HG03432 (cell line): ENCODE data around the gene MTMR4.
"Not testable (repeated sequence)": the region's sequence is repeated elsewhere in the genome, so short reads cannot be mapped to it uniquely, and the experiment has no call there.

Experiments used
- ATAC-seq: cut with Tn5 transposase; IDR thresholded peaks from one replicate; pipeline ENCODE4 v1.9.1; 2021; ENCODE audit warnings: mild to moderate bottlenecking, moderate library complexity; ENCODE audit not compliant: unreplicated experiment

Gene MTMR4

DNA sequence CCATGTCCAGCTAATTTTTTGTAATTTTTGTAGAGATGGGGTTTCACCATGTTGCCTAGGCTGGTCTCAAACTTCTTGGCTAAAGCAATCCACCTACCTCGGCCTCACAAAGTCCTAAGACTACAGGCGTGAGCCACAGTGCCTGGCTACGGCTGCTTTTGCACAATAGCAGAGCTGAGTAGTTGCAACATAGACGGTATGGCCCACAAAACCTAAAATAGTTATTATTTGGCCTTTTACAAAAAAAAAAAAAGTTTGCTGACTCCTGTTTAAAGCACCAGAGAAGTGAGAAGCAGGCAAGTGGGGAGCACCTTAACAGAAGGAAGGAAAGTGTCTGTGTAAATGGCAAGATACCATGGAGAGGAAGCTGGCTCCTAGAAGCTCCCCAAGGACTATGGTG lies 20.9 kb downstream of the MTMR4 start:
- ATAC-seq, result no peak

DNA sequence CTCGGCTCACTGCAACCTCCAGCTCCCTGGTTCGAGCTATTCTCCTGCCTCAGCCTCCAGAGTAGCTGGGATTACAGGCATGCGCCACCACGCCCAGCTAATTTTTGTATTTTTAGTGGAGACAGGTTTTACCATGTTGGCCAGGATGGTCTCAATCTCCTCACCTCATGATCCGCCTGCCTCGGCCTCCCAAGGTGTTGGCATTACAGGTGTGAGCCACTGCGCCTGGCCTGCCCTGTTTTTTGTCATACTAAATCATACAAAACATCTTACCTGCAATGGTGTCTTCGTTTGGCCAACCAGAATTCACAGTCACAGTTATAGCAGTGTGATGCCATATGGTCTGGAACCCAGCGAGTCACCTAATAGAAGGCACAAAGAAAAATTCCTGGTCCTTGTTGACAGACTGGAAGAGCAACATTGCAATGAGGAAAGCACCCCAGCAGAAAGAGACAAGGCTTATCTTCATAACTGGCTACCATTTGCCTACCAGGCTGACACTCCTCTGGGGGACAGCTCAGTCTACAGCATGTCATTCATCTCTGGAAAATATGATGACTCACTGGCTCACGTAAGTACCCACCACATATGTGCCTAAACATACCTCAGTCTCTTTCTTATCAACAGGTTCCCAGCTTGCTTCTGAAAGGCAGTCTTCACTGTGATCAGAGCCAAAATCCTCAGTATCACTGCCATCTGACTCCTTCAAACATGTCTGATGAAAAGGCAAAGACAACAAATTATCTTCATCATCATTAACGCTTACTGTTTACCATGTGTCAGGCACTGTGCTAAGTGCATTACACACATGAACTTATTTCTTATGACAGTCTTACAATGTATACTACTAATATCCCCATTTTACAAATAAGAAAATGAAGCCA lies 22.0 kb downstream of the MTMR4 start:
- no peak for ATAC-seq

GRCh38 chr17:58491510-58492045 lies 22.9 kb downstream of the MTMR4 start:
- no peak for ATAC-seq

- no peak for ATAC-seq
Measured at GRCh38 chr17:58488428-58488890, 26.0 kb downstream of the MTMR4 start.

GRCh38 chr17:58487589-58488427 lies 26.6 kb downstream of the MTMR4 start, which contains the start of gene HSF5:
HSF5 (minus strand) TSS chr17:58488408; CDS start chr17:58488274, 134 bp downstream.
- peak; percentile 59 for ATAC-seq

- ATAC-seq, result no peak
Measured at GRCh38 chr17:58484600-58484999, 29.8 kb downstream of the MTMR4 start.

- not testable (repeated sequence) for ATAC-seq
Measured at GRCh38 chr17:58481798-58482197, 32.6 kb downstream of the MTMR4 start.

DNA sequence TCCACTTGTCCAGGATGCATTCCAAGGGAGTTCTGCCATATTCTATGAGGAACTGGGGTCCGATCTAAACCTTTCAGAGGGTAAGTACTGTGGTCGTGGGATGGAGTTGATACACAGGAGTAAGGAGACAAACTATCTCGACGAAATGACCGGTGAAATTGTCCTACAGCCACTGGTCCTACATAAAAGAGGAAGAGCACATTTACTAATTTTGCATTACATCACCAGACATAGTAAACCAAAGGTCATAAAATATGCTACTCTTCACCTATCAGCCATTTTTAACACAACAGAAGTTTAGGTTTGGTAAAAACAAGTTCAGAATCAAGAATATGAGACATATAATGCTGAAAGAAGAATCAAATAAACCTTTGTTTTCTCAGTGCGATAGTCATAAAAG lies 34.3 kb downstream of the MTMR4 start:
- no peak for ATAC-seq

- ATAC-seq, result no peak
Measured at GRCh38 chr17:58476812-58477211, 37.6 kb downstream of the MTMR4 start.

DNA sequence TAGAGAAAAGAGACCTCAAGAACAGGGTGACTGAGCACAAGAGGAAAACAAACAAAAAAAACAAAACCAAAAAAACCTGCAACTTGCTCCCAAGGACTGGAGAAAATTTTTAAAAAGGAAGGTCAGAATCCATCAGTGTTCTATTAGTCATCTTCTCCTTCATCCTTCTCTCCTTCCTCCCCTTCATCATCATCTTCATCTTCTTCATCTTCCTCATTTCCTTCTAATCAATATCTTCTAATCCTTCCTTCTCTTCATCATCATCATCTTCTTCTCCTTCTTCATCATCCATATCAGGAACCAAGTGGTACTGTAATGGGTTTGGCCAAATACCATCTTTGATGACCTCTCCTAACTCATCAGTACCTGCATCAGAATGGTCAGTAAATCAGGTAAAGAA lies 38.5 kb downstream of the MTMR4 start:
- no peak for ATAC-seq

DNA sequence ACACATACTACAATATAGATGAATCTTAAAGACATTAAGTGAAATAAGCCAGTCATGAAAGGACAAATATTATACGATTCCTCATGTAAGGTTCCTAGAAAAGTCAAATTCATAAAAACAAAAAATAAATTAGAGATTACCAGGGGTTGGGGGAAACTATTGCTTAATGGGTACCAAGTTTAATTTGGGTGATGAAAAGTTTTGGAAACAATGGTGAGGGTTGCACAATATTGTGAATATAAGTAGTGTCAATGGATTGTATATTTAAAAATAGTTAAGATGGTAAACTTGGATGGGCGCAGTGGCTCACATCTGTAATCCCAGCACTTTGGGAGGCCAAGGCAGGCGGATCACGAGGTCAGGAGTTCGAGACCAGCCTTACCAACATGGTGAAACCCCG lies 44.1 kb downstream of the MTMR4 start:
- ATAC-seq, result no peak

- no peak for ATAC-seq
Measured at GRCh38 chr17:58468944-58469343, 45.5 kb downstream of the MTMR4 start.

DNA sequence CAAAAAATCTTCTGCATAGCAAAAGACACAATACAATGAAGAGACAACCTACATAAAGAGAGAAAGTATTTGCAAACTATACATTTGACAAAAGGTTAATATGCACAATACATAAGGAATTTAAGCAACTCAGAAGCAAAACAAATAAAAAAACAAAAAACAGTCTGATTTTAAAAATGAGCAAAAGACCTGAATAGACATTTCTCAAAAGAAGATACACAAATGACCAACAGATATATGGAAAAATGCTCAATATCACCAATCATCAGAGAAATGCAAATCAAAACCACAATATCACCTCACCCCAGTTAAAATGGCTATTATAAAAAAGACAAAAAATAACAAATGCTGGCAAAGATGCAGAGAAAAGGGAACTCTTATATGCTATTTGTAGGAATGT lies 58.9 kb downstream of the MTMR4 start:
- ATAC-seq, result no peak

GRCh38 chr17:58452738-58453137 lies 61.7 kb downstream of the MTMR4 start:
- no peak for ATAC-seq

- ATAC-seq, result no peak
Measured at GRCh38 chr17:58447039-58447975, 67.1 kb downstream of the MTMR4 start.

DNA sequence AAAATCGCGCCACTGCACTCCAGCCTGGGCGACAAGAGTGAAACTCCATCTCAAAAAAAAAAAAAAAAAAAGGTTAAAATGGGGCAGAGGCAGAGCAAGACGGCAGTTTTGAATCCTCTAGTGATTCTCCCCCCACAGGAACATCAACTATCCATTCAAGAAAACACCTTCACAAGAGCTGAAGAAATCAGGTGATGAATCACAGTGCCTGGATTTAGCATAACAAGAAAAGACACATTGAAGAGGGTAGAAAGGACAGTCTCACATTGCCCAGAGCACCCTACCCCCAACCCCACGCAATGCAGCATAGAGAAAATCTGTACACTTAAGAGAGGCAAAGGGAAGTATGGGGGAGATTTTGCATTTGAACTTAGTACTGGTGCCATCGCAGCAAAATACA lies 68.4 kb downstream of the MTMR4 start:
- ATAC-seq, result no peak
